ENCODE measurements around the gene DNAJC28.
"Not testable (repeated sequence)": the region's sequence is repeated elsewhere in the genome, so short reads cannot be mapped to it uniquely, and the experiment has no call there.

The DNAJC28 gene

DNA sequence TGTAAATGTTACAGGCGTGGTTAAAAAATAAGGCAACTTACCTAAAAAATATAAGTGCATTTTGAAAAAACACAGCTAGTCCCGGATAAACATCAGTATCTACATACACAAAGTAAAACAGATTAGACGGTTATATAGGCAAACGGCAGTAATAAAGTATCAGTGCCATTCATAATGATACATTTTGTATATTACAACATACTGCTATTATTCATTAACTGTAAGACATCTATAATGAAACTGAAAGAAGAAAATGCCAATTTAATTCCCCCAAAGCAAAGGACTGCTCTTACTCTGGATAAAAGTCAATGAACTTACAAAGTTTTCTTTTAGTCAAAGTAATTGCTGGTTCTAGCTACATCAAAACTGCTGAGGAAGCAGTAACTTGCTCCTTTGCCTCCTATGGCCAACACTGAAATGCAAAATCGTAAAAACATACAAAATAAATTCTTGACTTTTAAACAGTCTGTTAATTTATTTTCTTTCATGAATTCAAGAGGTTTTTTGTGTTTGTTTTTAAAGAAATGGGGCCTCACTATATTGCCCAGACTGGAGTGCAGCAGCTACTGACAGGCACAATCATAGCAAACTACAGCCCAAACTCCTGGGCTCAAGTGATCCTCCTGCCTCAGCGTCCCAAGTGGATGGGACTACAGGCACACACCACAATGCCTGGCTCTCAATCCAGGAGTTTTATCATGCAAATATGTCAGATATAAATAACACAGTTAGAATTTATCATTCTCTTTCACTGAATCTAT, 35.6 kb downstream of the DNAJC28 start:
- H2BK5ac ChIP-seq (ENCODE audit: low read length): no peak overlapping the region
- no peak overlapping the region for H4K5ac ChIP-seq (ENCODE audit: low read length)
- DNase-seq: no peak
- H2AK5ac ChIP-seq (ENCODE audit: low read length): no peak overlapping the region
- H3K79me2 ChIP-seq (ENCODE audit: control insufficient read depth, insufficient read depth, low read length): no peaks in the 10 kb centered on the region
- no CpG with 5 or more reads among the region's 6 CpGs for WGBS (ENCODE audit: extremely low coverage, insufficient coverage, low lambda C conversion rate)
- H2BK15ac ChIP-seq (replicated peaks; ENCODE audit: low read depth): no peak overlapping the region
- no peak overlapping the region for H2BK120ac ChIP-seq (ENCODE audit: low read depth, low read length)
- H3K4me3 ChIP-seq (ENCODE audit: low read length): no peak overlapping the region
- no peaks in the 10 kb centered on the region for H3K36me3 ChIP-seq (ENCODE audit: control insufficient read depth, insufficient read depth, low read length)
- no peak overlapping the region for H3K4me2 ChIP-seq (ENCODE audit: low read length)
- H4K8ac ChIP-seq (ENCODE audit: low read depth, low read length): no peak overlapping the region
- no peak overlapping the region for H3K9ac ChIP-seq (ENCODE audit: low read length)
- no peak overlapping the region for H3K23ac ChIP-seq (ENCODE audit: low read length)
- H3K4ac ChIP-seq (ENCODE audit: low read depth, low read length): no peak overlapping the region
- H3K79me1 ChIP-seq (ENCODE audit: low read length): no peaks in the 10 kb centered on the region
- H3K27me3 ChIP-seq (ENCODE audit: insufficient read depth, low read length, poor library complexity): no peaks in the 10 kb centered on the region
- H3K56ac ChIP-seq (ENCODE audit: low read length): no peak overlapping the region
- no peak overlapping the region for H3K27ac ChIP-seq (ENCODE audit: low read depth, low read length)
- no peaks in the 10 kb centered on the region for H3K4me1 ChIP-seq (ENCODE audit: control insufficient read depth, low read depth, low read length)
- no peak overlapping the region for H3K18ac ChIP-seq (ENCODE audit: low read length)

DNA sequence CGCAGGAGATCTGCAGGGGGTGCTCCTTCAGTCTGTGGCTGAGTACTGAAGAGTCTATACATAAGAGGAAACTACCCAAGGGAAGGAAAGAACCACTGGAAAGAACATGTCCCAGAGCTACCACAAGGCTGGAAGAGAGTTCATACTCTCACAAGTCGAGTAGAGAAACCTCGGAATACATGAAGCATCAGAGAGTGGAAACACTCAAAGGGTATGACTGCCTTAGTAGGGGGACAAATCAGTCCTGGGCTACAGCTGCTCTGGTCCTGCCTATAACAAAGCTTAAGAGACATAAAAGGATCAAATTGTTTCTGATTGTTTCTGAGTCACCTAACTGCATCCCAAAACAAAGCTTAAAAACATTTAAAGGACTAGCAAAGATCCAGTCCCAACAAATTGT, 39.2 kb downstream of the DNAJC28 start:
- H3K27ac ChIP-seq (ENCODE audit: low read depth, low read length): no peak overlapping the region
- no peak overlapping the region for H2BK120ac ChIP-seq (ENCODE audit: low read depth, low read length)
- H2BK5ac ChIP-seq (ENCODE audit: low read length): no peak overlapping the region
- no peak overlapping the region for H2BK15ac ChIP-seq (replicated peaks; ENCODE audit: low read depth)
- H3K23ac ChIP-seq (ENCODE audit: low read length): no peak overlapping the region
- no peaks in the 10 kb centered on the region for H3K4me1 ChIP-seq (ENCODE audit: control insufficient read depth, low read depth, low read length)
- H3K79me1 ChIP-seq (ENCODE audit: low read length): no peaks in the 10 kb centered on the region
- H3K79me2 ChIP-seq (ENCODE audit: control insufficient read depth, insufficient read depth, low read length): no peaks in the 10 kb centered on the region
- no peak overlapping the region for H3K56ac ChIP-seq (ENCODE audit: low read length)
- H3K27me3 ChIP-seq (ENCODE audit: insufficient read depth, low read length, poor library complexity): no peaks in the 10 kb centered on the region
- no peaks in the 10 kb centered on the region for H3K36me3 ChIP-seq (ENCODE audit: control insufficient read depth, insufficient read depth, low read length)
- H3K4me3 ChIP-seq (ENCODE audit: low read length): no peak overlapping the region
- no peak overlapping the region for H3K9ac ChIP-seq (ENCODE audit: low read length)
- no peak overlapping the region for H2AK5ac ChIP-seq (ENCODE audit: low read length)
- H3K4ac ChIP-seq (ENCODE audit: low read depth, low read length): no peak overlapping the region
- no CpG with 5 or more reads among the region's 3 CpGs for WGBS (ENCODE audit: extremely low coverage, insufficient coverage, low lambda C conversion rate)
- no peak overlapping the region for H4K8ac ChIP-seq (ENCODE audit: low read depth, low read length)
- H3K18ac ChIP-seq (ENCODE audit: low read length): no peak overlapping the region
- no peak overlapping the region for H3K4me2 ChIP-seq (ENCODE audit: low read length)
- H4K5ac ChIP-seq (ENCODE audit: low read length): no peak overlapping the region
- DNase-seq: no peak

DNA sequence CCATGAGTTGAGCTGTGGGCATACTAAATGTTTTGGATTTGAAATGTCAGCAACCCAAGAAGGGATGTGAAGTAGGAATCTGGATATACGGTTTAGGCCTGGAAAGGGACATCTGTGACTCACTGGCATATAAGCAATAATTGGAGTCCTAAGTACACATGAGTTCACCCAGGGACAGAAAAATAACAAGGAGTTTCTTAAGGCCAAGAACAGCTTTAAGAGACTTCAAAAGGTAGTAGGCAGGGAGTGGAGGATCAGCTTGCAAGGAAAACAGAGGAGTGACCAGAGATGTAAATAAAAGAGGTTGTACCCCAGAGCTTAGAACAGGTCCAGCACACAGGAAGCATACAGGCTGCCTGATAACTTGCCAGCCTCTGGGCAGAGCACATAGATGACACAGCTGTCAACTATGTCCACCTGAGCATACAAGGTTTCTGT, 39.9 kb downstream of the DNAJC28 start:
- Histone ChIP-seq H3K4me2 (ENCODE audit: low read length) (no peak overlapping the region), H3K23ac (ENCODE audit: low read length) (no peak overlapping the region), H3K9ac (ENCODE audit: low read length) (no peak overlapping the region), H3K4me3 (ENCODE audit: low read length) (no peak overlapping the region), H3K36me3 (ENCODE audit: control insufficient read depth, insufficient read depth, low read length) (no peaks in the 10 kb centered on the region), H3K18ac (ENCODE audit: low read length) (no peak overlapping the region), H4K8ac (ENCODE audit: low read depth, low read length) (no peak overlapping the region), H3K56ac (ENCODE audit: low read length) (no peak overlapping the region), H3K79me2 (ENCODE audit: control insufficient read depth, insufficient read depth, low read length) (no peaks in the 10 kb centered on the region), H3K4ac (ENCODE audit: low read depth, low read length) (no peak overlapping the region), H2AK5ac (ENCODE audit: low read length) (no peak overlapping the region), H4K5ac (ENCODE audit: low read length) (no peak overlapping the region), H2BK5ac (ENCODE audit: low read length) (no peak overlapping the region), H3K4me1 (ENCODE audit: control insufficient read depth, low read depth, low read length) (no peaks in the 10 kb centered on the region), H2BK120ac (ENCODE audit: low read depth, low read length) (no peak overlapping the region), H2BK15ac (replicated peaks; ENCODE audit: low read depth) (no peak overlapping the region), H3K27ac (ENCODE audit: low read depth, low read length) (no peak overlapping the region), H3K27me3 (ENCODE audit: insufficient read depth, low read length, poor library complexity) (no peaks in the 10 kb centered on the region), H3K79me1 (ENCODE audit: low read length) (no peaks in the 10 kb centered on the region)
- no CpG with 5 or more reads among the region's 1 CpG for WGBS (ENCODE audit: extremely low coverage, insufficient coverage, low lambda C conversion rate)
- DNase-seq: no peak

DNA sequence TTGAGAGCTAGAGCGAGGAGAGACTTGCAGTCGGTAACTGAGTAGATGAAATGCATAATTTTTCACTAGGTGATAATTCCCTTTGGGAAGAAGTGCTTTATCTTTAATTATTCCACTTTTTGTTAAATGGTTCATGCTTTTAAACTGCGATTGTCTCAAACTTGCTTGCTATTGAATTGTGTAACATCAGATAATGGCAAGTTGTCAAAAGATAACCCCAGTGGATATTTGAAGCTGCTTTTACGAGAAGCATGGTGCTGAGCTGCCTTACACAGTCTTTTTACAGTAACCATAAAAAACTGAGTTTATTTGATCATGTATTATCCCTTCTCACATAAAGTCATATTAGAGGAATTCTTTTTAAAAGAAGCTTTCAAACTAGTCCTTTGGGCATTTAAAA, 41.9 kb downstream of the DNAJC28 start:
- no peaks in the 10 kb centered on the region for H3K79me1 ChIP-seq (ENCODE audit: low read length)
- no peak overlapping the region for H3K56ac ChIP-seq (ENCODE audit: low read length)
- H2BK5ac ChIP-seq (ENCODE audit: low read length): no peak overlapping the region
- no peak overlapping the region for H3K4ac ChIP-seq (ENCODE audit: low read depth, low read length)
- no peaks in the 10 kb centered on the region for H3K79me2 ChIP-seq (ENCODE audit: control insufficient read depth, insufficient read depth, low read length)
- no peak overlapping the region for H3K9ac ChIP-seq (ENCODE audit: low read length)
- H3K23ac ChIP-seq (ENCODE audit: low read length): no peak overlapping the region
- H3K27me3 ChIP-seq (ENCODE audit: insufficient read depth, low read length, poor library complexity): no peaks in the 10 kb centered on the region
- no peak overlapping the region for H3K4me3 ChIP-seq (ENCODE audit: low read length)
- no peak overlapping the region for H4K5ac ChIP-seq (ENCODE audit: low read length)
- H3K4me2 ChIP-seq (ENCODE audit: low read length): no peak overlapping the region
- H2BK120ac ChIP-seq (ENCODE audit: low read depth, low read length): no peak overlapping the region
- WGBS (ENCODE audit: extremely low coverage, insufficient coverage, low lambda C conversion rate): no CpG with 5 or more reads among the region's 4 CpGs
- no peak overlapping the region for H4K8ac ChIP-seq (ENCODE audit: low read depth, low read length)
- no peak overlapping the region for H2AK5ac ChIP-seq (ENCODE audit: low read length)
- no peak overlapping the region for H2BK15ac ChIP-seq (replicated peaks; ENCODE audit: low read depth)
- no peaks in the 10 kb centered on the region for H3K36me3 ChIP-seq (ENCODE audit: control insufficient read depth, insufficient read depth, low read length)
- H3K27ac ChIP-seq (ENCODE audit: low read depth, low read length): no peak overlapping the region
- no peaks in the 10 kb centered on the region for H3K4me1 ChIP-seq (ENCODE audit: control insufficient read depth, low read depth, low read length)
- no peak overlapping the region for H3K18ac ChIP-seq (ENCODE audit: low read length)
- no peak for DNase-seq

DNA sequence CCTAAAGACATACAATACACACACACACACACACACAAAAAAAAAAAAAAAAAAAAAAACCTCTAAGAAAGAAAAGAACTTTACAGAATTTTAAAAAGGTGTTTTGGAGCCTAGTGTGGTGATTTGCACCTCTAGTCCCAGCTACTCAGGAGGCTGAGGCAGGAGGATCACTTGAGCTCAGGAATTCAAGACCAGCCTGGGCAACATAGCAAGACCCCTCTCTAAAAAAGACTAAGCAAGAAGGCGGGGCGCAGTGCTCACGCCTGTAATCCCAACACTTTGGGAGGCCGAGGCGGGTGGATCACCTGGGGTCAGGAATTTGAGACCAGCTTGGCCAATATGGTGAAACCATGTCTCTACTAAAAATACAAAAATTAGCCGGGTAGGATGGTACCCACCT, 44.9 kb downstream of the DNAJC28 start:
- H3K9ac ChIP-seq (ENCODE audit: low read length): not testable (repeated sequence)

DNA sequence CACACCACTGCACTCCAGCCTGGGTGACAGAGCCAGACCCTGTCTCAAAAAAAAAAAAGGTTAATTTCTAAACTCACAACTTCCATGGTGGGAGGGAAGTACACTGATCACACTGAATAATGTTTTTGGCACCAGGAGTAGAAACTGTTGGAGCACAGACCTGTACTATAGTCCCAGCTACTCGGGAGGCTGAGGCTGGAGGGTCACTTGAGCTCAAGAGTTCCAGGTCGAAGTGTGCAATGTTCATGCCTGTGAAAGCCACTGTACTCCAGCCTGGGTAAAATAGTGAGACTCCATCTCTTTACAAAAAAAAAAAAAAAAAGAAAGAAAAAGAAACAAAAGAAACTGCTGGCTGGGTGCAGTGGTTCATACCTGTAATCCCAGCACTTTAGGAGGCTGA, 47.0 kb downstream of the DNAJC28 start:
- Histone ChIP-seq H4K8ac (ENCODE audit: low read depth, low read length) (no peak overlapping the region), H3K27me3 (ENCODE audit: insufficient read depth, low read length, poor library complexity) (no peaks in the 10 kb centered on the region), H3K18ac (ENCODE audit: low read length) (no peak overlapping the region), H3K4me1 (ENCODE audit: control insufficient read depth, low read depth, low read length) (no peaks in the 10 kb centered on the region), H3K4ac (ENCODE audit: low read depth, low read length) (no peak overlapping the region), H3K56ac (ENCODE audit: low read length) (no peak overlapping the region), H3K79me1 (ENCODE audit: low read length) (no peaks in the 10 kb centered on the region), H4K5ac (ENCODE audit: low read length) (no peak overlapping the region), H3K23ac (ENCODE audit: low read length) (no peak overlapping the region), H2AK5ac (ENCODE audit: low read length) (no peak overlapping the region), H2BK120ac (ENCODE audit: low read depth, low read length) (no peak overlapping the region), H2BK15ac (replicated peaks; ENCODE audit: low read depth) (no peak overlapping the region), H3K9ac (ENCODE audit: low read length) (no peak overlapping the region), H3K4me3 (ENCODE audit: low read length) (no peak overlapping the region), H3K79me2 (ENCODE audit: control insufficient read depth, insufficient read depth, low read length) (no peaks in the 10 kb centered on the region), H3K36me3 (ENCODE audit: control insufficient read depth, insufficient read depth, low read length) (no peaks in the 10 kb centered on the region), H2BK5ac (ENCODE audit: low read length) (no peak overlapping the region), H3K4me2 (ENCODE audit: low read length) (no peak overlapping the region), H3K27ac (ENCODE audit: low read depth, low read length) (no peak overlapping the region)
- DNase-seq: no peak
- no CpG with 5 or more reads among the region's 2 CpGs for WGBS (ENCODE audit: extremely low coverage, insufficient coverage, low lambda C conversion rate)

More for the DNA sequence above, 44.9 kb downstream of the DNAJC28 start:
- not testable (repeated sequence) for H2BK15ac ChIP-seq (replicated peaks; ENCODE audit: low read depth); H3K4me3 ChIP-seq (ENCODE audit: low read length); H3K79me2 ChIP-seq (ENCODE audit: control insufficient read depth, insufficient read depth, low read length); H3K4me1 ChIP-seq (ENCODE audit: control insufficient read depth, low read depth, low read length); H3K4ac ChIP-seq (ENCODE audit: low read depth, low read length); H3K4me2 ChIP-seq (ENCODE audit: low read length); H3K23ac ChIP-seq (ENCODE audit: low read length); H3K79me1 ChIP-seq (ENCODE audit: low read length); H3K18ac ChIP-seq (ENCODE audit: low read length); DNase-seq; H3K56ac ChIP-seq (ENCODE audit: low read length); H2AK5ac ChIP-seq (ENCODE audit: low read length); H3K27me3 ChIP-seq (ENCODE audit: insufficient read depth, low read length, poor library complexity); H3K27ac ChIP-seq (ENCODE audit: low read depth, low read length); H4K5ac ChIP-seq (ENCODE audit: low read length); H3K36me3 ChIP-seq (ENCODE audit: control insufficient read depth, insufficient read depth, low read length); H2BK120ac ChIP-seq (ENCODE audit: low read depth, low read length); H2BK5ac ChIP-seq (ENCODE audit: low read length); H4K8ac ChIP-seq (ENCODE audit: low read depth, low read length)
- no CpG with 5 or more reads among the region's 6 CpGs for WGBS (ENCODE audit: extremely low coverage, insufficient coverage, low lambda C conversion rate)

Measured in mesendoderm (in vitro differentiated cells).